Urinary bladder (tissue), 4 donors: ENCODE results near the gene CADPS2. TPM values are rescaled to one million over a fixed set of nuclear protein-coding genes. Genes with fewer than 3 reads are reported as not detected.

Experiments used
- DNase-seq: peaks from one replicate; pipeline ENCODE4 v3.0.0-alpha.2; 2015; ENCODE audit errors: extremely low spot score
- H3K27ac ChIP-seq: one replicate; pipeline ENCODE4 v1.5.1; 2013; ENCODE audit warnings: low read depth, mild to moderate bottlenecking, moderate library complexity
- H3K36me3 ChIP-seq: one replicate; pipeline ENCODE4 v1.6.1; 2013; ENCODE audit warnings: mild to moderate bottlenecking, moderate library complexity; ENCODE audit not compliant: insufficient read depth
- H3K4me1 ChIP-seq: one replicate; pipeline ENCODE4 v1.6.1; 2013; ENCODE audit warnings: mild to moderate bottlenecking, moderate library complexity; ENCODE audit not compliant: insufficient read depth
- H3K4me3 ChIP-seq: one replicate; pipeline ENCODE4 v1.5.1; 2013; ENCODE audit warnings: low read depth, low read length
- WGBS: extraction: QIAGEN DNeasy Blood & Tissue Kit; methylation state at CpG from one replicate; pipeline ENCODE4 v1.1.7; 2013; 5-methylcytosine and 5-hydroxymethylcytosine counted together
- polyA plus RNA-seq: library from polyadenylated mRNA; stranded (reverse); fragments of 200-250 nt; gene quantifications from one replicate; pipeline ENCODE4 v1.2.3, GENCODE V29; 2013
- total RNA-seq: library from RNA; depleted of rRNA; stranded (reverse); fragments of >200 nt; gene quantifications from one replicate; pipeline ENCODE4 v1.2.3, GENCODE V29; 2014
- donor health status: healthy with polysubstance abuse.
- donor health status: healthy.

The CADPS2 gene
- total and polyA plus RNA-seq, 2 donors = 5.5 to 36.0 TPM

DNA sequence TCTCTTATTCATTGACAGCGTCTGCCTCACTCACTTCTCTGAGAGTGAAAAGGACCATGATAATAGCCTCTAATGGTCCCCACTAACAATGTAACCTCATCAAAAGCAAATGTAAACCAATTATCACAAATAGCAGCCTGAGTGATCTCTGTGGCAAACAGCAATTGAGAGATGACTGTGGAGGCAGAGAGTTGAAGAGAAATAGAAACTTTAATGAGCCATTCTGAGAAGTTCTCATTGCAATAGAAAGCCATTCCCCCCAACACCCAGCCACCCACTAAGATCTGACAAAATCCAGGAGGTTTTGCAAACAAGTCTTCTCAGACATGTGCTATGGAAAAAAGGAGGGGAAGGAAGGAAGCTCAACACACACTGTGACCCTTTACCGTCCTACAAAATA is 139.3 kb downstream of the CADPS2 start:
- WGBS = 87% methylated on average over 2 of the region's 2 CpGs
- no peak for DNase-seq
- Histone ChIP-seq H3K4me3 (no peak overlapping the region), H3K27ac (no peak overlapping the region), H3K4me1 (no peaks in the 10 kb centered on the region), H3K36me3 (no peaks in the 10 kb centered on the region)

GRCh38 chr7:122743211-122743610 is 143.0 kb downstream of the CADPS2 start:
- Histone ChIP-seq H3K36me3 (no peaks in the 10 kb centered on the region), H3K4me1 (no peaks in the 10 kb centered on the region), H3K27ac (no peak overlapping the region), H3K4me3 (no peak overlapping the region)
- DNase-seq = no peak

GRCh38 chr7:122738947-122739346 is 147.3 kb downstream of the CADPS2 start:
- Histone ChIP-seq H3K36me3 (no peaks in the 10 kb centered on the region), H3K4me1 (no peaks in the 10 kb centered on the region), H3K4me3 (no peak overlapping the region), H3K27ac (no peak overlapping the region)
- 69% methylated on average over 2 of the region's 2 CpGs for WGBS
- no peak for DNase-seq

DNA sequence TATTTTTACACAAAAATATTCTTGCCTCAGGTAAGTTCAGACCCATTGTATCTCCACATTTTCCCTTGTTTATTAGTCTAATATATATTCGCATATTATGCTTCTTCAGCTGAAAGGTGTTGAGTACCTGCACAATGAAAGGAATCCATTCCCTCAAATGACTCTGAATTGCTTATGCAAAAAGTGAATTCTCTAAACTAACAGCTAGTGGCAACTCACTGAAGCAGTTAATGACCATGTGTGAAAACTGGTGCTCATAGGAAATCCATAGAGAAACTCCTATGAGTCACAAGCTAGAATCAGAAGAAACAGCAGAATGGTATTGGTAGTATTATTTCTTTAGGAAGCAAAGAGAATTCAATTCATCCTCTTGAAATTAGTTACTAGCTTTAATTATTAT is 150.1 kb downstream of the CADPS2 start:
- 94% methylated on average over 1 of the region's 1 CpG for WGBS
- no peak overlapping the region for H3K4me3 ChIP-seq

GRCh38 chr7:122727759-122728158 is 158.5 kb downstream of the CADPS2 start:
- H3K4me3 ChIP-seq = no peak overlapping the region
- no peak for DNase-seq
- no peak overlapping the region for H3K27ac ChIP-seq
- H3K36me3 ChIP-seq = no peaks in the 10 kb centered on the region
- 88% methylated on average over 1 of the region's 1 CpG for WGBS
- no peaks in the 10 kb centered on the region for H3K4me1 ChIP-seq

More for the DNA sequence above, 150.1 kb downstream of the CADPS2 start:
- no peak for DNase-seq
- Histone ChIP-seq H3K4me1 (no peaks in the 10 kb centered on the region), H3K36me3 (no peaks in the 10 kb centered on the region), H3K27ac (no peak overlapping the region)

GRCh38 chr7:122727354-122727753 is 158.9 kb downstream of the CADPS2 start:
- H3K36me3 ChIP-seq = no peaks in the 10 kb centered on the region
- no peak for DNase-seq
- no peak overlapping the region for H3K4me3 ChIP-seq
- no peak overlapping the region for H3K27ac ChIP-seq
- no peaks in the 10 kb centered on the region for H3K4me1 ChIP-seq

DNA sequence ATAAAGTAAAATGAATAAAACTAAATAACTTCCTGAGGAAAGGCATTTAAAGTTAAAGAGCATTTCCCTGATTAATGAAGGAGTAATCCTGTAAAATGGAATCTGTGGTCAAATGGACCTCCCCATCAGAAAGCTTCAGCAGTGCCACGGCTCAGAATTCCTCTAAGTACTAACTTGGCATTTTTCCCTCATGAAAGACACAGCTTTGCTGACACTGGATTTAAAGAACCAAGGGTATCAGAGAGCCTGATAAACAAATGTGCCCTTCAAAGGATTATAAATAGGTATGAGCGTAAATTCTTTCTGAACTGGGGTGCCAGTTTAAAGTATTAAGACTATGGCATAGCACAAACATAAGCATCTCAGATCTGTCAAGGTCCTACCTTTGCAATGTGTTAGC is 159.4 kb downstream of the CADPS2 start:
- H3K4me1 ChIP-seq = no peaks in the 10 kb centered on the region
- H3K4me3 ChIP-seq = no peak overlapping the region
- no peaks in the 10 kb centered on the region for H3K36me3 ChIP-seq
- 78% methylated on average over 2 of the region's 2 CpGs for WGBS
- DNase-seq = no peak
- no peak overlapping the region for H3K27ac ChIP-seq

- H3K4me1 ChIP-seq = no peaks in the 10 kb centered on the region
- no peak overlapping the region for H3K27ac ChIP-seq
- no peak for DNase-seq
- H3K4me3 ChIP-seq = no peak overlapping the region
- no peaks in the 10 kb centered on the region for H3K36me3 ChIP-seq
- 88% methylated on average over 4 of the region's 4 CpGs for WGBS
Measured at GRCh38 chr7:122724366-122724765, 161.9 kb downstream of the CADPS2 start.

DNA sequence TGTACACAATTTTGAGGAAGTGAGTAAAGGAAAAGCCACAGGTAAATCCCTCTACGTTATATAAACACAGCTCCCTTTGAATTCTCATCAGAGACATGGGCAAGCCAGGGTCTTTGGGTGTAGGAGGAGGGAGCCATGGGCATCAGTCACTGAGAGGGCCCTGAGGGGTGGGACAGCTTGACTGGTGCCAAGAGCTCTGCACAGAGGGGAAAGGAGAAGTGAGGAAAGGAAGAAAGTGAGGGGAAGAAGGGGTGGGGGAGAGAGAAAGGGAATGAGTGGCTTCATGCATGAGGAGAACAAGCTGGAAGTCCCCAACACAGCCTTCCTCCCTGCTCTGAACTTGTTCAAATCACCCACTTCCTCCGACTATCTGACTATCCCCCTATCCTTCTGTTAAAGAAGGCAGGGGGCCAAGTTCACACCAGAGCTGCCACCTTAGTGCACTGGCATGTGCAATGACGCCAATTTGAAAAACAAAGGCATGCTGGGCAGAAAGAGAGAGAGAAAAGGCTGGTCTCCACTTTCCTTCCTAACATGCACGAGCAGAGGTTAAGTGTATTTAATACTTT is 167.2 kb downstream of the CADPS2 start:
- no peaks in the 10 kb centered on the region for H3K4me1 ChIP-seq
- DNase-seq = no peak
- H3K27ac ChIP-seq = no peak overlapping the region
- H3K4me3 ChIP-seq = no peak overlapping the region
- no peaks in the 10 kb centered on the region for H3K36me3 ChIP-seq
- WGBS = 79% methylated on average over 4 of the region's 4 CpGs

GRCh38 chr7:122717356-122718089 is 168.7 kb downstream of the CADPS2 start:
- Histone ChIP-seq H3K27ac (no peak overlapping the region), H3K4me3 (no peak overlapping the region)
- 95% methylated on average over 6 of the region's 6 CpGs for WGBS

DNA sequence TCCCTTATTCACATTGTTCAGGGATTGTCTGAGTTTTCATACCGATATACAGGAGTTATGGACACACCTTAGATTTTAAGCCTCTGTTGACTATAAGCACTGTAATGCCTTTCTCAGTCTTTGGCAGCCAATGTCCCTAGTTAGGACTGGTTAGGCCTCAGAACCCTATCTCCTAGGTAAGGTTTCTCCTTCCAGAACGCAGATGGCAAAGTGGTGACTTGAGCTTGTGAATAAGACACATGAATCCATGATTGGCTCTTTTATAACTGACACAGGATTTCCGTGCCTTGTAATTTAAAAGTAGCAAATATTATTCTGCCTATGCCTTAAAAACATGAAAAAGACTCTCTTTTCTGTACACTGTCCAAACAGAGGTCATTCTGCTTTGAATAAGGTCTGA is 171.1 kb downstream of the CADPS2 start:
- no peak for DNase-seq
- Histone ChIP-seq H3K36me3 (no peaks in the 10 kb centered on the region), H3K27ac (no peak overlapping the region), H3K4me3 (no peak overlapping the region), H3K4me1 (no peaks in the 10 kb centered on the region)
- WGBS = 95% methylated on average over 3 of the region's 3 CpGs

More at GRCh38 chr7:122717356-122718089, 168.7 kb downstream of the CADPS2 start:
- DNase-seq = no peak
- no peaks in the 10 kb centered on the region for H3K36me3 ChIP-seq
- H3K4me1 ChIP-seq = no peaks in the 10 kb centered on the region

- Histone ChIP-seq H3K4me1 (no peaks in the 10 kb centered on the region), H3K36me3 (no peaks in the 10 kb centered on the region), H3K4me3 (no peak overlapping the region), H3K27ac (no peak overlapping the region)
- WGBS = 73% methylated on average over 1 of the region's 1 CpG
- DNase-seq = no peak
Measured at GRCh38 chr7:122710916-122711315, 175.3 kb downstream of the CADPS2 start.

DNA sequence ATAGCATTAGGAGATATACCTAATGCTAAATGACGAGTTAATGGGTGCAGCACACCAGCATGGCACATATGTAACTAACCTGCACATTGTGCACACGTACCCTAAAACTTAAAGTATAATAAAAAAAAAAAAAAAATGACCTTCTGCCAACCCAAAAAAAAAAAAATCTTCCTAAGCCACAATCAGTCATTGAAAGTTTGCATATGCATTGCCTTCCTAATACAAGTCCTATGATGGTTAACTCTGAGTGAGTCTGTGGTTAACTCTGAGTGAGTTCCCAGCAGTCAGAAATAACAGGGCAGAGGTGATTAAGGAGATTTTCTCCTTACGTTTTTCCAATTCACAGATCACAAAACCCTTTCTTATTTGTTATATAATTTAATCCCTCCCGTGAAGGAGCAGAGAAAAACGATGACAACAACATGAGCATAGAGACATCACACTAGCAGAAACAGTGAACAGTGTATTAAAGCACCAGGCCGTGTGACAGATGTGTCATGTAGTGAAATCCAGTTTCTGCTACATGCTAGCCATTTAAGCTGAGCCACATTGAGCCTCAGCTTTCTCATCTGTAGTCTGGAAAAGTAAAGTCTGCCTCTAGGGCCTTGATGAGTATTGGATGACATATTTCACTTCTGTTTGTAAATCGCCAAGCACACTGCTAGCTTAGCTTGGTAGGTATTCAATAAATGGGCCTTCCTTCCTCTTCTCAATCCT is 176.2 kb downstream of the CADPS2 start:
- H3K36me3 ChIP-seq = no peaks in the 10 kb centered on the region
- WGBS = 80% methylated on average over 7 of the region's 7 CpGs
- no peaks in the 10 kb centered on the region for H3K4me1 ChIP-seq
- no peak overlapping the region for H3K27ac ChIP-seq
- H3K4me3 ChIP-seq = no peak overlapping the region
- DNase-seq = no peak

DNA sequence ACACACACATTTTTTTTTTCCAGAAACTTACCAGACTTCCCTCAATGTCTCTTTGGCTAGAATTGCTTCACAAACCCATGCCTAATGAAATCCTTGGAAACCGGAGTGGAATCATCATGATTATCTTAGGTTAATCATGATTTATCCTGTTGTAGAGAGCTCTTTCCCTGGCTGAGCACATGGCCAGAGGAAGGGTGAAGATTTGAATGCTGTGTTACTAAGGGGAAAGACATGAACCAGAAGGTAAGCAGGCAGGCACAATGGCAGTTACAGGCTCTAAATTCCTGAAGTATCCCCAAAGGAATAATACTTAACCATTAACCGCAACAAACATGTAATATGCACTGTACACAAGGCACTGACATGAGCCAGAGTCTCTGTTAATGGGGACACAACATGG is 179.4 kb downstream of the CADPS2 start:
- DNase-seq = no peak
- no peaks in the 10 kb centered on the region for H3K36me3 ChIP-seq
- H3K27ac ChIP-seq = no peak overlapping the region
- 65% methylated on average over 2 of the region's 2 CpGs for whole genome bisulfite sequencing
- no peak overlapping the region for H3K4me3 ChIP-seq
- no peaks in the 10 kb centered on the region for H3K4me1 ChIP-seq
